DND-41 (cell line): ENCODE measurements around the gene KLK1.

Experiments used
- ATAC-seq: fragments of 200-7000 bp; cut with Tn5 transposase; 3 replicates; pipeline ENCODE4 v1.9.1; 2021; ENCODE audit warnings: low read depth; ENCODE audit not compliant: insufficient read depth
- DNase-seq: peaks from one replicate; pipeline ENCODE4 v3.0.0-alpha.2; 2020
- H2AFZ ChIP-seq: 2 replicates; pipeline ENCODE4 v1.6.0; 2012; ENCODE audit warnings: low read depth, low read length
- H3K27ac ChIP-seq: 2 replicates; pipeline ENCODE4 v1.5.1; 2012; ENCODE audit warnings: low read length, inconsistent platforms
- H3K27me3 ChIP-seq: fragments of 200-600 bp; sonication (generic); 2 replicates; pipeline ENCODE4 v1.6.0; 2012; ENCODE audit warnings: low read length, mild to moderate bottlenecking, inconsistent platforms; ENCODE audit not compliant: insufficient read depth, poor library complexity
- H3K36me3 ChIP-seq: 2 replicates; pipeline ENCODE4 v1.5.1; 2012; ENCODE audit warnings: low read length, inconsistent platforms; ENCODE audit not compliant: insufficient read depth
- H3K4me1 ChIP-seq: 2 replicates; pipeline ENCODE4 v1.5.1; 2012; ENCODE audit warnings: mild to moderate bottlenecking, low read length; ENCODE audit not compliant: insufficient read depth
- H3K4me2 ChIP-seq: 2 replicates; pipeline ENCODE4 v1.6.0; 2012; ENCODE audit warnings: mild to moderate bottlenecking, moderate library complexity, low read length, inconsistent platforms; ENCODE audit not compliant: insufficient read depth
- H3K4me3 ChIP-seq, 2 experiments: fragments of 200-600 bp in 1 of 2; shearing (Covaris generic) in 1 of 2; 2 replicates each; pipeline ENCODE4 v1.5.1; 2012 to 2016; ENCODE audit warnings: inconsistent platforms in 2 of 2, low read length in 2 of 2, mild to moderate bottlenecking in 2 of 2, low read depth in 1 of 2, moderate library complexity in 1 of 2
- H3K79me2 ChIP-seq: 2 replicates; pipeline ENCODE4 v1.6.0; 2012; ENCODE audit warnings: low read length, inconsistent platforms; ENCODE audit not compliant: insufficient read depth
- H3K9ac ChIP-seq: 2 replicates; pipeline ENCODE4 v1.6.0; 2012; ENCODE audit warnings: low read depth, mild to moderate bottlenecking, inconsistent platforms, low read length, moderate library complexity
- H3K9me3 ChIP-seq: 2 replicates; pipeline ENCODE4 v1.5.1; 2012; ENCODE audit warnings: low read length, moderate library complexity, mild to moderate bottlenecking, inconsistent platforms; ENCODE audit not compliant: insufficient read depth, severe bottlenecking
- H4K20me1 ChIP-seq: 2 replicates; pipeline ENCODE4 v1.6.0; 2012; ENCODE audit warnings: low read length; ENCODE audit not compliant: insufficient read depth
- CTCF ChIP-seq: IDR thresholded peaks from 2 replicates; pipeline ENCODE4 v1.5.1; 2012; ENCODE audit warnings: borderline replicate concordance, low read length, moderate library complexity, mild to moderate bottlenecking; ENCODE audit not compliant: poor library complexity, severe bottlenecking; ENCODE audit errors: extremely low read depth
- EZH2 ChIP-seq: IDR thresholded peaks from 3 replicates; pipeline ENCODE4 v1.6.1; 2012; ENCODE audit warnings: borderline replicate concordance, low read depth, mild to moderate bottlenecking, moderate library complexity, low read length, inconsistent platforms; ENCODE audit not compliant: severe bottlenecking

KLK1 gene

GRCh38 chr19:50838239-50838638, 14.7 kb upstream of the KLK1 start:
- Histone ChIP-seq H3K4me2 (no peak overlapping the region), H3K9ac (no peak overlapping the region)

GRCh38 chr19:50837300-50837699, 13.7 kb upstream of the KLK1 start:
- Histone ChIP-seq H3K9ac (no peak overlapping the region), H4K20me1 (no peaks in the 10 kb centered on the region), H3K9me3 (no peaks in the 10 kb centered on the region), H2AFZ (no peak overlapping the region), H3K4me2 (no peak overlapping the region), H3K27ac (no peak overlapping the region), H3K79me2 (no peaks in the 10 kb centered on the region), H3K27me3 (no peaks in the 10 kb centered on the region), H3K36me3 (no peaks in the 10 kb centered on the region), H3K4me1 (no peaks in the 10 kb centered on the region), H3K4me3 (no peak overlapping the region)
- ATAC-seq (no peak), DNase-seq (no peak)
- TF ChIP-seq EZH2 (no peak), CTCF (no peak)

More at GRCh38 chr19:50838239-50838638, 14.7 kb upstream of the KLK1 start:
- no peaks in the 10 kb centered on the region for H3K79me2 ChIP-seq
- no peaks in the 10 kb centered on the region for H4K20me1 ChIP-seq
- no peak overlapping the region for H3K27ac ChIP-seq
- no peaks in the 10 kb centered on the region for H3K36me3 ChIP-seq
- no peak overlapping the region for H2AFZ ChIP-seq
- DNase-seq: no peak
- no peaks in the 10 kb centered on the region for H3K27me3 ChIP-seq
- H3K4me3 ChIP-seq: no peak overlapping the region
- H3K9me3 ChIP-seq: no peaks in the 10 kb centered on the region
- H3K4me1 ChIP-seq: no peaks in the 10 kb centered on the region
- peak; percentile 27 for TF ChIP-seq CTCF
- TF ChIP-seq EZH2: no peak
- no peak for ATAC-seq

- H3K27ac ChIP-seq: no peak overlapping the region
- H4K20me1 ChIP-seq: no peaks in the 10 kb centered on the region
- no peaks in the 10 kb centered on the region for H3K27me3 ChIP-seq
- no peaks in the 10 kb centered on the region for H3K4me1 ChIP-seq
- no peaks in the 10 kb centered on the region for H3K79me2 ChIP-seq
- H3K9me3 ChIP-seq: no peaks in the 10 kb centered on the region
- DNase-seq (no peak), ATAC-seq (no peak)
- H3K4me2 ChIP-seq: no peak overlapping the region
- H2AFZ ChIP-seq: no peak overlapping the region
- H3K4me3 ChIP-seq: no peak overlapping the region
- H3K9ac ChIP-seq: no peak overlapping the region
- TF ChIP-seq CTCF (no peak), EZH2 (no peak)
- no peaks in the 10 kb centered on the region for H3K36me3 ChIP-seq
Measured at GRCh38 chr19:50836543-50837195, 13.1 kb upstream of the KLK1 start.
